Endodermal cell (in vitro differentiated cells): ENCODE data around the gene GAREM1. TPM values are rescaled to one million over a fixed set of nuclear protein-coding genes. Genes with fewer than 3 reads are reported as not detected.

Experiments used
- DNase-seq: peaks from one replicate; pipeline ENCODE4 v3.0.0-alpha.2; 2017
- H3K27ac ChIP-seq: 2 replicates; pipeline ENCODE4 v1.5.1; 2013; ENCODE audit warnings: mild to moderate bottlenecking, low read depth, low read length, moderate library complexity
- H3K27me3 ChIP-seq: 2 replicates; pipeline ENCODE4 v1.6.1; 2013; ENCODE audit warnings: mild to moderate bottlenecking, low read length, moderate library complexity; ENCODE audit not compliant: insufficient read depth, control insufficient read depth, poor library complexity, severe bottlenecking
- H3K36me3 ChIP-seq: 2 replicates; pipeline ENCODE4 v1.7.0; 2013; ENCODE audit warnings: mild to moderate bottlenecking, low read length, moderate library complexity; ENCODE audit not compliant: control insufficient read depth, insufficient read depth
- H3K4me1 ChIP-seq: one replicate; pipeline ENCODE4 v1.7.0; 2013; ENCODE audit warnings: low read length; ENCODE audit not compliant: control insufficient read depth, insufficient read depth
- H3K4me3 ChIP-seq: 2 replicates; pipeline ENCODE4 v1.5.1; 2013; ENCODE audit warnings: mild to moderate bottlenecking, low read length, moderate library complexity
- H3K9ac ChIP-seq: 2 replicates; pipeline ENCODE4 v1.6.1; 2013; ENCODE audit warnings: mild to moderate bottlenecking, low read length, moderate library complexity; ENCODE audit not compliant: poor library complexity, severe bottlenecking; ENCODE audit errors: extremely low read depth
- H3K9me3 ChIP-seq: 2 replicates; pipeline ENCODE4 v1.6.1; 2013; ENCODE audit warnings: mild to moderate bottlenecking, low read length, moderate library complexity; ENCODE audit not compliant: control insufficient read depth
- H3K27ac Mint-ChIP-seq: 2 replicates; pipeline ENCODE4 v1.8.0; 2020; ENCODE audit warnings: mixed read lengths
- H3K27me3 Mint-ChIP-seq: 2 replicates; pipeline ENCODE4 v1.8.0; 2021; ENCODE audit warnings: mild to moderate bottlenecking, mixed read lengths; ENCODE audit not compliant: insufficient read depth
- H3K36me3 Mint-ChIP-seq: 2 replicates; pipeline ENCODE4 v1.8.0; 2020; ENCODE audit warnings: low read depth, mixed read lengths
- H3K4me1 Mint-ChIP-seq: 2 replicates; pipeline ENCODE4 v1.8.0; 2020; ENCODE audit warnings: mixed read lengths
- H3K4me3 Mint-ChIP-seq: 2 replicates; pipeline ENCODE4 v1.8.0; 2020; ENCODE audit warnings: mild to moderate bottlenecking, moderate library complexity, mixed read lengths
- H3K9me3 Mint-ChIP-seq: 2 replicates; pipeline ENCODE4 v1.8.0; 2020; ENCODE audit warnings: mild to moderate bottlenecking, mixed read lengths
- CTCF ChIP-seq: fragments of 200-600 bp; sonication (generic); conservative IDR thresholded peaks from 2 replicates; pipeline ENCODE4 v1.5.0; 2021; ENCODE audit warnings: antibody characterized with exemption, mild to moderate bottlenecking
- WGBS, 2 experiments: methylation state at CpG; one replicate each; pipeline versions ENCODE4 v1.1.5 to v1.1.7; 2013; ENCODE audit warnings: missing lambda C conversion rate in 2 of 2, mixed read lengths in 1 of 2; ENCODE audit not compliant: insufficient coverage in 1 of 2, insufficient read length in 1 of 2; 5-methylcytosine and 5-hydroxymethylcytosine counted together
- total RNA-seq, 2 donors: library from RNA; stranded (reverse); fragmentation: NEBNext Ultra II Directional in 1 of 2; extraction: Animal tissue kit (Norgen Biotek cat#: 25700) in 1 of 2; gene quantifications; 2 replicates in 1 of 2; 3 replicates in 1 of 2; pipeline ENCODE4 v1.2.1, GENCODE V29; 2021

Gene GAREM1
- total RNA-seq, 2 donors from 2014 or later: 9.2 to 9.4 TPM

- no peaks in the 10 kb centered on the region for H3K4me1 ChIP-seq
- H3K36me3 ChIP-seq: no peaks in the 10 kb centered on the region
- Mint-ChIP-seq H3K4me3 (no peak overlapping the region), H3K9me3 (peaks cover 7% of the 10 kb centered on the region), H3K27me3 (no peaks in the 10 kb centered on the region), H3K36me3 (peaks cover 13% of the 10 kb centered on the region), H3K27ac (no peak overlapping the region), H3K4me1 (peaks cover 3% of the 10 kb centered on the region)
- no peak overlapping the region for H3K9ac ChIP-seq
- H3K4me3 ChIP-seq: no peak overlapping the region
- H3K9me3 ChIP-seq: no peaks in the 10 kb centered on the region
- WGBS, 2 experiments: 94 to 100% methylated on average over 1 to 4 of the region's 4 CpGs
- H3K27me3 ChIP-seq: no peaks in the 10 kb centered on the region
- H3K27ac ChIP-seq: no peak overlapping the region
- TF ChIP-seq CTCF: no peak
- DNase-seq: no peak
Measured at GRCh38 chr18:32280911-32281310, 189.8 kb downstream of the GAREM1 start.

GRCh38 chr18:32280188-32280783 is 190.4 kb downstream of the GAREM1 start:
- Mint-ChIP-seq H3K36me3 (peaks cover 13% of the 10 kb centered on the region), H3K4me1 (peaks cover 3% of the 10 kb centered on the region), H3K4me3 (no peak overlapping the region), H3K9me3 (peaks cover 7% of the 10 kb centered on the region), H3K27me3 (no peaks in the 10 kb centered on the region), H3K27ac (no peak overlapping the region)
- Histone ChIP-seq H3K4me1 (no peaks in the 10 kb centered on the region), H3K27me3 (no peaks in the 10 kb centered on the region), H3K36me3 (no peaks in the 10 kb centered on the region), H3K9ac (no peak overlapping the region), H3K4me3 (no peak overlapping the region), H3K27ac (no peak overlapping the region), H3K9me3 (no peaks in the 10 kb centered on the region)
- TF ChIP-seq CTCF: no peak
- WGBS, 2 experiments: 79 to 84% methylated on average over 3 to 4 of the region's 4 CpGs
- DNase-seq: no peak

- Mint-ChIP-seq H3K4me1 (peaks cover 3% of the 10 kb centered on the region), H3K36me3 (peaks cover 11% of the 10 kb centered on the region), H3K27me3 (no peaks in the 10 kb centered on the region), H3K27ac (no peak overlapping the region), H3K4me3 (no peak overlapping the region), H3K9me3 (peaks cover 7% of the 10 kb centered on the region)
- no peak overlapping the region for H3K4me3 ChIP-seq
- H3K4me1 ChIP-seq: no peaks in the 10 kb centered on the region
- H3K9me3 ChIP-seq: no peaks in the 10 kb centered on the region
- TF ChIP-seq CTCF: no peak
- no peaks in the 10 kb centered on the region for H3K27me3 ChIP-seq
- 100% methylated on average over 1 to 3 of the region's 4 CpGs for WGBS, 2 experiments
- no peak overlapping the region for H3K27ac ChIP-seq
- no peaks in the 10 kb centered on the region for H3K36me3 ChIP-seq
- no peak for DNase-seq
- H3K9ac ChIP-seq: no peak overlapping the region
Measured at GRCh38 chr18:32278177-32278799, 192.4 kb downstream of the GAREM1 start.
